IMR-90 (cell line): ENCODE measurements around the gene SRR. TPM values are rescaled to one million over a fixed set of nuclear protein-coding genes. Genes with fewer than 3 reads are reported as not detected.

Source experiments
- ATAC-seq: fragments of 200-7000 bp; cut with Tn5 transposase; 2 replicates; pipeline ENCODE4 v1.9.1; 2020; ENCODE audit warnings: low read depth, mild to moderate bottlenecking, moderate library complexity
- BruUV-seq: library from RNA; stranded (reverse); fragments of 400-500 nt; replicated peaks from 2 replicates; lab custom pipeline; 2021; lab: Mats Ljungman, UMichigan
- CTCF ChIA-PET: fragments of 300-600 bp; formaldehyde crosslinking; extraction: SDS; loops from one replicate; lab custom pipeline; 2021; ENCODE audit warnings: antibody characterized with exemption; lab: Yijun Ruan, JAX
- POLR2A ChIA-PET: fragments of 300-600 bp; sonication (Branson Sonifier 250); formaldehyde crosslinking; loops from one replicate; lab custom pipeline; 2022; ENCODE audit warnings: antibody characterized with exemption; ENCODE audit not compliant: unreplicated experiment; lab: Charles Lee
- DNase-seq: peaks from one replicate; pipeline ENCODE4 v3.0.0; 2013
- H2AFZ ChIP-seq: replicated peaks from 2 replicates; pipeline ENCODE3; 2013; ENCODE audit warnings: low read length, mild to moderate bottlenecking; ENCODE audit not compliant: poor library complexity
- H2AK5ac ChIP-seq: 2 replicates; pipeline ENCODE4 v1.6.1; 2013; ENCODE audit warnings: low read depth, low read length, inconsistent platforms
- H2AK9ac ChIP-seq: replicated peaks from 2 replicates; pipeline ENCODE3; 2013; ENCODE audit warnings: mild to moderate bottlenecking, low read depth, low read length, moderate library complexity; ENCODE audit not compliant: poor library complexity
- H2BK120ac ChIP-seq: 2 replicates; pipeline ENCODE4 v1.6.1; 2013; ENCODE audit warnings: low read depth, low read length, inconsistent platforms
- H2BK15ac ChIP-seq: 3 replicates; pipeline ENCODE4 v1.6.1; 2013; ENCODE audit warnings: low read depth, low read length, inconsistent platforms
- H2BK20ac ChIP-seq: 2 replicates; pipeline ENCODE4 v1.6.1; 2013; ENCODE audit warnings: low read depth, mild to moderate bottlenecking, inconsistent platforms, low read length, moderate library complexity
- H2BK5ac ChIP-seq: 2 replicates; pipeline ENCODE4 v1.6.1; 2013; ENCODE audit warnings: mild to moderate bottlenecking, low read depth, low read length, inconsistent platforms; ENCODE audit not compliant: poor library complexity, severe bottlenecking
- H3K14ac ChIP-seq: replicated peaks from 2 replicates; pipeline ENCODE4 v1.6.1; 2013; ENCODE audit warnings: low read depth, low read length, inconsistent platforms
- H3K18ac ChIP-seq: 2 replicates; pipeline ENCODE4 v1.6.1; 2013; ENCODE audit warnings: low read depth, low read length, control low read depth
- H3K23ac ChIP-seq: 2 replicates; pipeline ENCODE4 v1.6.1; 2013; ENCODE audit warnings: low read depth, low read length, inconsistent platforms
- H3K27ac ChIP-seq: 2 replicates; pipeline ENCODE4 v1.5.1; 2013; ENCODE audit warnings: mild to moderate bottlenecking, control low read depth, low read length; ENCODE audit not compliant: insufficient read depth
- H3K27me3 ChIP-seq: 2 replicates; pipeline ENCODE4 v1.6.1; 2013; ENCODE audit warnings: low read length; ENCODE audit not compliant: control insufficient read depth, insufficient read depth
- H3K36me3 ChIP-seq: 2 replicates; pipeline ENCODE4 v1.6.1; 2013; ENCODE audit warnings: low read length, mixed read lengths; ENCODE audit not compliant: control insufficient read depth, insufficient read depth
- H3K4ac ChIP-seq: 2 replicates; pipeline ENCODE4 v1.6.1; 2013; ENCODE audit warnings: low read depth, low read length, inconsistent platforms
- H3K4me1 ChIP-seq: 2 replicates; pipeline ENCODE4 v1.6.1; 2013; ENCODE audit warnings: low read length, mixed read lengths; ENCODE audit not compliant: control insufficient read depth, insufficient read depth
- H3K4me2 ChIP-seq: 2 replicates; pipeline ENCODE4 v1.6.1; 2013; ENCODE audit warnings: low read depth, mild to moderate bottlenecking, control low read depth, low read length, moderate library complexity
- H3K4me3 ChIP-seq: 2 replicates; pipeline ENCODE4 v1.5.1; 2013; ENCODE audit warnings: low read depth, mild to moderate bottlenecking, control low read depth, low read length, moderate library complexity; ENCODE audit not compliant: insufficient read depth
- H3K56ac ChIP-seq: 2 replicates; pipeline ENCODE4 v1.6.1; 2013; ENCODE audit warnings: low read length, inconsistent platforms; ENCODE audit not compliant: insufficient read depth; ENCODE audit errors: extremely low read depth
- H3K79me1 ChIP-seq, 2 experiments: 2 replicates each; pipeline ENCODE4 v1.6.1; 2013; ENCODE audit warnings: low read length in 2 of 2, inconsistent platforms in 1 of 2, low read depth in 1 of 2
- H3K9ac ChIP-seq: 2 replicates; pipeline ENCODE4 v1.6.1; 2013; ENCODE audit warnings: low read depth, low read length, control low read depth
- H3K9me1 ChIP-seq: 2 replicates; pipeline ENCODE4 v1.6.1; 2013; ENCODE audit warnings: low read length, inconsistent platforms; ENCODE audit not compliant: insufficient read depth
- H3K9me3 ChIP-seq: 2 replicates; pipeline ENCODE4 v1.6.1; 2013; ENCODE audit warnings: low read length; ENCODE audit not compliant: control insufficient read depth, insufficient read depth
- H4K20me1 ChIP-seq: 2 replicates; pipeline ENCODE4 v1.6.1; 2013; ENCODE audit warnings: low read length, inconsistent platforms; ENCODE audit not compliant: insufficient read depth
- H4K5ac ChIP-seq: 2 replicates; pipeline ENCODE4 v1.6.1; 2013; ENCODE audit warnings: mild to moderate bottlenecking, low read depth, low read length, control low read depth
- H4K8ac ChIP-seq, 2 experiments: 2 replicates each; pipeline ENCODE4 v1.6.1; 2013; ENCODE audit warnings: low read depth in 2 of 2, low read length in 2 of 2, control low read depth in 1 of 2, inconsistent platforms in 1 of 2
- H4K91ac ChIP-seq: 2 replicates; pipeline ENCODE4 v1.6.1; 2013; ENCODE audit warnings: low read depth, low read length, inconsistent platforms; ENCODE audit not compliant: insufficient read depth
- BHLHE40 ChIP-seq: fragments of 150-350 bp; IDR thresholded peaks from 2 replicates; pipeline ENCODE4 v1.6.1; 2016; ENCODE audit warnings: mild to moderate bottlenecking, low read depth, low read length
- CEBPB ChIP-seq: IDR thresholded peaks from 2 replicates; pipeline ENCODE4 v1.6.1; 2012; ENCODE audit warnings: low read depth, low read length, improper control_type of control experiment
- CHD1 ChIP-seq: IDR thresholded peaks from 2 replicates; pipeline ENCODE4 v1.6.1; 2012; ENCODE audit warnings: low read depth, low read length, improper control_type of control experiment
- FOS ChIP-seq: fragments of 150-350 bp; IDR thresholded peaks from 2 replicates; pipeline ENCODE4 v1.6.1; 2016; ENCODE audit warnings: low read depth, low read length
- MAZ ChIP-seq: IDR thresholded peaks from 2 replicates; pipeline ENCODE4 v1.6.1; 2012; ENCODE audit warnings: low read depth, mild to moderate bottlenecking, low read length, improper control_type of control experiment, moderate library complexity, borderline replicate concordance
- MXI1 ChIP-seq: IDR thresholded peaks from 2 replicates; pipeline ENCODE4 v1.6.1; 2012; ENCODE audit warnings: low read depth, mild to moderate bottlenecking, low read length, moderate library complexity, borderline replicate concordance
- NFE2L2 ChIP-seq: fragments of 150-350 bp; IDR thresholded peaks from 2 replicates; pipeline ENCODE4 v1.6.1; 2016; ENCODE audit warnings: low read depth, mild to moderate bottlenecking, low read length
- POLR2A ChIP-seq: IDR thresholded peaks from 2 replicates; pipeline ENCODE4 v1.6.1; 2012; ENCODE audit warnings: mild to moderate bottlenecking, low read depth, low read length
- RAD21 ChIP-seq: IDR thresholded peaks from 2 replicates; pipeline ENCODE4 v1.6.1; 2012; ENCODE audit warnings: low read length, improper control_type of control experiment
- RCOR1 ChIP-seq: IDR thresholded peaks from 2 replicates; pipeline ENCODE4 v1.6.1; 2012; ENCODE audit warnings: mild to moderate bottlenecking, low read length, improper control_type of control experiment; ENCODE audit not compliant: insufficient replicate concordance
- RFX5 ChIP-seq: IDR thresholded peaks from 2 replicates; pipeline ENCODE4 v1.8.0; 2012; ENCODE audit warnings: low read depth, mild to moderate bottlenecking, low read length, moderate library complexity
- SMC3 ChIP-seq: fragments of 150-350 bp; IDR thresholded peaks from 2 replicates; pipeline ENCODE4 v1.6.1; 2016; ENCODE audit warnings: low read depth, mild to moderate bottlenecking, antibody characterized with exemption, low read length, moderate library complexity
- WGBS, 2 experiments: methylation state at CpG; one replicate each; pipeline versions ENCODE4 v1.1.5 to v1.1.7; 2013; ENCODE audit warnings: missing lambda C conversion rate in 2 of 2; ENCODE audit not compliant: insufficient read length in 1 of 2; ENCODE audit errors: extremely low coverage in 2 of 2; 5-methylcytosine and 5-hydroxymethylcytosine counted together
- dilution Hi-C: fragments of 300-500 bp; cut with HindIII; formaldehyde crosslinking; loops from one replicate; pipeline ENCODE4 v1.14.3; 2018; ENCODE audit warnings: low sequenced_read_pairs; ENCODE audit not compliant: unreplicated experiment
- in situ Hi-C: fragments of 300-500 bp; cut with MboI; formaldehyde crosslinking; loops from 3 replicates; pipeline ENCODE4 v1.14.3; 2019; ENCODE audit warnings: low sequenced_read_pairs, inconsistent platforms, mixed read lengths
- intact Hi-C: fragments of 100-400 bp; cut with micrococcal nuclease; formaldehyde crosslinking; loops from 2 replicates; pipeline ENCODE4 v1.10.0; 2022
- polyA plus RNA-seq, 3 experiments: library from polyadenylated mRNA; depleted of rRNA; stranded (reverse); fragments of >200 nt; gene quantifications; 2 replicates each; pipeline ENCODE4 v1.2.3, GENCODE V29; 2012; ENCODE audit warnings: low replicate concordance in 1 of 3
- total RNA-seq: library from RNA; depleted of rRNA; stranded (reverse); fragments of >200 nt; gene quantifications from 2 replicates; pipeline ENCODE4 v1.2.3, GENCODE V29; 2012
- TF ChIP-seq, protein P1 (sequence below): fragments of 150-350 bp; IDR thresholded peaks from 2 replicates; pipeline ENCODE4 v1.6.1; 2017; ENCODE audit warnings: mild to moderate bottlenecking, antibody characterized with exemption, low read length, low read depth
- TF ChIP-seq, protein P2 (sequence below): fragments of 150-350 bp; IDR thresholded peaks from 2 replicates; pipeline ENCODE4 v1.6.1; 2016; ENCODE audit warnings: low read depth, mild to moderate bottlenecking, low read length, moderate library complexity, borderline replicate concordance

Gene SRR
- total and polyA plus RNA-seq, 2 of the 4 experiments (the other 2 are of a cell fraction): 14.5 to 52.7 TPM

DNA sequence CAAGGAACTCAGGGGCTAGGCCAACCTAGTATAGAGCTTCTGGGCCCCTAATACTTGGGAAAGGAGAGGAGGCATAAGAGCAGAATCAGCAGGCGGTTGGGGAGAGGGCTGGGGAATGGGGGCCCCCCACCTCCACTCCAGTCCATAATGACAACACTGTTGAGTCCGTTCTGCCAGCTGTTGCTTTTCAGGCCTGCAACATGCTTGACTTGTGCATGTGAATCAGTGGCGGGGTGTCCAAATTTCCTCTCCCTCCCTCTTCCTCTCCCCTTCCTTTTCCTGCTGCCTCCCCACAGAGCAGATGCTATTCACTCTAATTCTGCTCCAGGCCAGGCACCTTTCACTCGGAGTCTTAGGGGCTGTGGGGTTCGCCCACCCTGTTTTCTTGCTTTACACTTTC is 65.3 kb downstream of the SRR start:
- WGBS, 2 experiments: 33% methylated on average over 1 of the region's 5 CpGs; no CpG with 5 or more reads in 1 of the 2 experiments

More for the DNA sequence above, 65.3 kb downstream of the SRR start:
- Histone ChIP-seq H3K4me3 (no peak overlapping the region), H3K79me1 (no peaks in the 10 kb centered on the region), H3K9me3 (no peaks in the 10 kb centered on the region), H4K8ac (no peak overlapping the region), H2BK20ac (no peak overlapping the region), H3K9me1 (no peaks in the 10 kb centered on the region), H2AFZ (no peak overlapping the region), H4K20me1 (peaks cover 4% of the 10 kb centered on the region; the same call in 1 of the 2 replicates), H4K91ac (no peak overlapping the region), H3K4ac (no peak overlapping the region), H2AK9ac (no peak overlapping the region), H3K9ac (no peak overlapping the region), H2BK15ac (no peak overlapping the region), H3K23ac (no peak overlapping the region), H2AK5ac (no peak overlapping the region), H2BK120ac (no peak overlapping the region), H3K4me1 (no peaks in the 10 kb centered on the region), H3K14ac (no peak overlapping the region), H3K18ac (no peak overlapping the region), H3K36me3 (peaks cover 44% of the 10 kb centered on the region), H2BK5ac (no peak overlapping the region), H4K5ac (no peak overlapping the region), H3K56ac (no peak overlapping the region), H3K4me2 (no peak overlapping the region), H3K27ac (no peak overlapping the region), H3K27me3 (no peaks in the 10 kb centered on the region)
- no peak for TF ChIP-seq CHD1
- no peak for TF ChIP-seq CEBPB
- TF ChIP-seq RCOR1: no peak
- no peak for TF ChIP-seq POLR2A
- TF ChIP-seq FOS: no peak
- TF ChIP-seq, protein P1, sequence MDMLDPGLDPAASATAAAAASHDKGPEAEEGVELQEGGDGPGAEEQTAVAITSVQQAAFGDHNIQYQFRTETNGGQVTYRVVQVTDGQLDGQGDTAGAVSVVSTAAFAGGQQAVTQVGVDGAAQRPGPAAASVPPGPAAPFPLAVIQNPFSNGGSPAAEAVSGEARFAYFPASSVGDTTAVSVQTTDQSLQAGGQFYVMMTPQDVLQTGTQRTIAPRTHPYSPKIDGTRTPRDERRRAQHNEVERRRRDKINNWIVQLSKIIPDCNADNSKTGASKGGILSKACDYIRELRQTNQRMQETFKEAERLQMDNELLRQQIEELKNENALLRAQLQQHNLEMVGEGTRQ: no peak
- TF ChIP-seq RAD21: no peak
- no peak for TF ChIP-seq NFE2L2
- no peak for TF ChIP-seq SMC3
- no peak for TF ChIP-seq RFX5
- TF ChIP-seq MXI1: no peak
- no peak for TF ChIP-seq MAZ
- no peak for TF ChIP-seq BHLHE40
- TF ChIP-seq, protein P2, sequence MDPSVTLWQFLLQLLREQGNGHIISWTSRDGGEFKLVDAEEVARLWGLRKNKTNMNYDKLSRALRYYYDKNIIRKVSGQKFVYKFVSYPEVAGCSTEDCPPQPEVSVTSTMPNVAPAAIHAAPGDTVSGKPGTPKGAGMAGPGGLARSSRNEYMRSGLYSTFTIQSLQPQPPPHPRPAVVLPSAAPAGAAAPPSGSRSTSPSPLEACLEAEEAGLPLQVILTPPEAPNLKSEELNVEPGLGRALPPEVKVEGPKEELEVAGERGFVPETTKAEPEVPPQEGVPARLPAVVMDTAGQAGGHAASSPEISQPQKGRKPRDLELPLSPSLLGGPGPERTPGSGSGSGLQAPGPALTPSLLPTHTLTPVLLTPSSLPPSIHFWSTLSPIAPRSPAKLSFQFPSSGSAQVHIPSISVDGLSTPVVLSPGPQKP: no peak
- ATAC-seq (peak; percentile 38), DNase-seq (no peak)
- in situ Hi-C loops (no loop called here), intact Hi-C loops (no loop called here), dilution Hi-C loops (no loop called here)
- POLR2A ChIA-PET: no interaction called here
- CTCF ChIA-PET: interaction anchor here (1.2 kb wide), 1 partner anchor 14 kb away, joined by 3 read pairs; no protein-coding TSS in a partner anchor
- BruUV-seq: no TSS peak
